ENCODE data around the gene RPN1. TPM values are rescaled to one million over a fixed set of nuclear protein-coding genes. Genes with fewer than 3 reads are reported as not detected.

Gene RPN1
- total and polyA plus RNA-seq, 4 donors: 132 to 407 (median 249) TPM

- TF ChIP-seq YY1 (IDR thresholded peaks at IDR 0.05): no peak
- no peak for TF ChIP-seq RXRA (IDR thresholded peaks at IDR 0.05)
- TF ChIP-seq ATF3 (IDR thresholded peaks at IDR 0.05): no peak
- TF ChIP-seq FOXA1 (IDR thresholded peaks at IDR 0.05): no peak
- no peak for TF ChIP-seq HNF4A (conservative IDR thresholded peaks at IDR 0.05)
- no peaks in the 10 kb centered on the region for H3K9me3 ChIP-seq (ENCODE audit: control insufficient read depth in 4 of 4, low read length in 3 of 4)
- no peak overlapping the region for H3K4me3 ChIP-seq (ENCODE audit: low read depth in 1 of 3, low read length in 3 of 3)
- no peak for DNase-seq (ENCODE audit: low spot score)
- H3K27me3 ChIP-seq (ENCODE audit: control insufficient read depth in 4 of 4, insufficient read depth in 4 of 4, low read length in 3 of 4): no peaks in the 10 kb centered on the region
- H3K27ac ChIP-seq (ENCODE audit: low read depth in 1 of 2, low read length in 2 of 2): no peak overlapping the region
- no peak overlapping the region for H3K9ac ChIP-seq (ENCODE audit: low read depth in 1 of 2, low read length in 2 of 2)
- WGBS: 92% methylated on average over 8 of the region's 8 CpGs
- peaks cover 0 to 3% (median 0%) of the 10 kb centered on the region in 4 donors for H3K4me1 ChIP-seq (ENCODE audit: control insufficient read depth in 4 of 4, insufficient read depth in 4 of 4, low read length in 3 of 4)
- H3K36me3 ChIP-seq (ENCODE audit: control insufficient read depth in 4 of 4, insufficient read depth in 3 of 4, low read depth in 1 of 4, low read length in 3 of 4): no peaks in the 10 kb centered on the region
These were observed 46.7 kb upstream of the RPN1 start for GRCh38 chr3:128697341-128697740.

- Histone ChIP-seq H3K9me3 (ENCODE audit: control insufficient read depth in 4 of 4, low read length in 3 of 4) (no peaks in the 10 kb centered on the region), H3K27me3 (ENCODE audit: control insufficient read depth in 4 of 4, insufficient read depth in 4 of 4, low read length in 3 of 4) (no peaks in the 10 kb centered on the region), H3K4me3 (ENCODE audit: low read depth in 1 of 3, low read length in 3 of 3) (no peak overlapping the region), H3K27ac (ENCODE audit: low read depth in 1 of 2, low read length in 2 of 2) (no peak overlapping the region), H3K36me3 (ENCODE audit: control insufficient read depth in 4 of 4, insufficient read depth in 3 of 4, low read depth in 1 of 4, low read length in 3 of 4) (no peaks in the 10 kb centered on the region), H3K4me1 (ENCODE audit: control insufficient read depth in 4 of 4, insufficient read depth in 4 of 4, low read length in 3 of 4) (peaks cover 0 to 3% (median 0%) of the 10 kb centered on the region in 4 donors), H3K9ac (ENCODE audit: low read depth in 1 of 2, low read length in 2 of 2) (no peak overlapping the region)
- TF ChIP-seq EGR1 (IDR thresholded peaks at IDR 0.05; ENCODE audit: low read depth in 2 of 2): no peak
- TF ChIP-seq, protein P1, sequence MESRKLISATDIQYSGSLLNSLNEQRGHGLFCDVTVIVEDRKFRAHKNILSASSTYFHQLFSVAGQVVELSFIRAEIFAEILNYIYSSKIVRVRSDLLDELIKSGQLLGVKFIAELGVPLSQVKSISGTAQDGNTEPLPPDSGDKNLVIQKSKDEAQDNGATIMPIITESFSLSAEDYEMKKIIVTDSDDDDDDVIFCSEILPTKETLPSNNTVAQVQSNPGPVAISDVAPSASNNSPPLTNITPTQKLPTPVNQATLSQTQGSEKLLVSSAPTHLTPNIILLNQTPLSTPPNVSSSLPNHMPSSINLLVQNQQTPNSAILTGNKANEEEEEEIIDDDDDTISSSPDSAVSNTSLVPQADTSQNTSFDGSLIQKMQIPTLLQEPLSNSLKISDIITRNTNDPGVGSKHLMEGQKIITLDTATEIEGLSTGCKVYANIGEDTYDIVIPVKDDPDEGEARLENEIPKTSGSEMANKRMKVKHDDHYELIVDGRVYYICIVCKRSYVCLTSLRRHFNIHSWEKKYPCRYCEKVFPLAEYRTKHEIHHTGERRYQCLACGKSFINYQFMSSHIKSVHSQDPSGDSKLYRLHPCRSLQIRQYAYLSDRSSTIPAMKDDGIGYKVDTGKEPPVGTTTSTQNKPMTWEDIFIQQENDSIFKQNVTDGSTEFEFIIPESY (IDR thresholded peaks at IDR 0.05): no peak
- WGBS: 34% methylated on average over 2 of the region's 2 CpGs
- DNase-seq (ENCODE audit: low spot score): no peak
These were observed 43.1 kb upstream of the RPN1 start for GRCh38 chr3:128693696-128694095.

DNA sequence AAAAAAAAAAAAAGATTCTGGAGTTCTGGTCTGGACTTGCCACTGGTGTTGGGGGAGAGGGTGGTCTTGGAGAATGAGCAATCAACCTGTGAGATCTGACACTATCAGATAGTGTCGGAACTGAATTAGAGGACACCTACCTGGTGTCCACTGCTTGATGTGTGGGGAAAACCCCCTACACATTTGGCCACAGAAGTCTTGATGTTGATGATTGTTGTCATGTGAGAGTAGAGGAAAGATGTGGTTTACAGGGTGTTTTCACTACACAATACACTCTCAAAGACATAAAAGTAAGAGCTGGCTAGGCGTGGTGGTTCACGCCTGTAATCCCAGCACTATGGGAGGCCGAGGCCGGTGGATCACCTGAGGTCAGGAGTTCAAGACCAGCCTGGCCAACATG lies 38.4 kb upstream of the RPN1 start:
- WGBS: 90% methylated on average over 5 of the region's 5 CpGs
- no peaks in the 10 kb centered on the region for H3K27me3 ChIP-seq (ENCODE audit: control insufficient read depth in 4 of 4, insufficient read depth in 4 of 4, low read length in 3 of 4)
- no peak overlapping the region for H3K4me3 ChIP-seq (ENCODE audit: low read depth in 1 of 3, low read length in 3 of 3)
- H3K9ac ChIP-seq (ENCODE audit: low read depth in 1 of 2, low read length in 2 of 2): no peak overlapping the region
- DNase-seq (ENCODE audit: low spot score): no peak
- no peaks in the 10 kb centered on the region for H3K9me3 ChIP-seq (ENCODE audit: control insufficient read depth in 4 of 4, low read length in 3 of 4)
- H3K4me1 ChIP-seq (ENCODE audit: control insufficient read depth in 4 of 4, insufficient read depth in 4 of 4, low read length in 3 of 4): no peaks in the 10 kb centered on the region
- no peak for TF ChIP-seq RXRA (IDR thresholded peaks at IDR 0.05)
- no peak for TF ChIP-seq HNF4G (IDR thresholded peaks at IDR 0.05)
- no peak for TF ChIP-seq FOXA1 (IDR thresholded peaks at IDR 0.05)
- no peak for TF ChIP-seq YY1 (IDR thresholded peaks at IDR 0.05)
- TF ChIP-seq, protein P1 (IDR thresholded peaks at IDR 0.05): no peak
- no peak for TF ChIP-seq MAX (IDR thresholded peaks at IDR 0.05)
- TF ChIP-seq RAD21 (IDR thresholded peaks at IDR 0.05): no peak
- no peak for TF ChIP-seq EGR1 (IDR thresholded peaks at IDR 0.05; ENCODE audit: low read depth in 2 of 2)
- no peak for TF ChIP-seq HNF4A (conservative IDR thresholded peaks at IDR 0.05)
- TF ChIP-seq, protein P2, sequence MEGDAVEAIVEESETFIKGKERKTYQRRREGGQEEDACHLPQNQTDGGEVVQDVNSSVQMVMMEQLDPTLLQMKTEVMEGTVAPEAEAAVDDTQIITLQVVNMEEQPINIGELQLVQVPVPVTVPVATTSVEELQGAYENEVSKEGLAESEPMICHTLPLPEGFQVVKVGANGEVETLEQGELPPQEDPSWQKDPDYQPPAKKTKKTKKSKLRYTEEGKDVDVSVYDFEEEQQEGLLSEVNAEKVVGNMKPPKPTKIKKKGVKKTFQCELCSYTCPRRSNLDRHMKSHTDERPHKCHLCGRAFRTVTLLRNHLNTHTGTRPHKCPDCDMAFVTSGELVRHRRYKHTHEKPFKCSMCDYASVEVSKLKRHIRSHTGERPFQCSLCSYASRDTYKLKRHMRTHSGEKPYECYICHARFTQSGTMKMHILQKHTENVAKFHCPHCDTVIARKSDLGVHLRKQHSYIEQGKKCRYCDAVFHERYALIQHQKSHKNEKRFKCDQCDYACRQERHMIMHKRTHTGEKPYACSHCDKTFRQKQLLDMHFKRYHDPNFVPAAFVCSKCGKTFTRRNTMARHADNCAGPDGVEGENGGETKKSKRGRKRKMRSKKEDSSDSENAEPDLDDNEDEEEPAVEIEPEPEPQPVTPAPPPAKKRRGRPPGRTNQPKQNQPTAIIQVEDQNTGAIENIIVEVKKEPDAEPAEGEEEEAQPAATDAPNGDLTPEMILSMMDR (IDR thresholded peaks at IDR 0.05; ENCODE audit: low read depth, low read length, missing input control): no peak
- no peak for TF ChIP-seq NR2F2 (IDR thresholded peaks at IDR 0.05)
- TF ChIP-seq ATF3 (IDR thresholded peaks at IDR 0.05): no peak
- TF ChIP-seq JUND (IDR thresholded peaks at IDR 0.05): no peak
- TF ChIP-seq FOXA2 (IDR thresholded peaks at IDR 0.05): no peak
- TF ChIP-seq SP1 (IDR thresholded peaks at IDR 0.05): no peak
- TF ChIP-seq TAF1 (conservative IDR thresholded peaks at IDR 0.05): no peak
- TF ChIP-seq GABPA (IDR thresholded peaks at IDR 0.05 in 1 of 2, conservative IDR thresholded peaks at IDR 0.05 in 1 of 2): no peak
- TF ChIP-seq REST (IDR thresholded peaks at IDR 0.05): no peak
- H3K27ac ChIP-seq (ENCODE audit: low read depth in 1 of 2, low read length in 2 of 2): no peak overlapping the region
- H3K36me3 ChIP-seq (ENCODE audit: control insufficient read depth in 4 of 4, insufficient read depth in 3 of 4, low read depth in 1 of 4, low read length in 3 of 4): no peaks in the 10 kb centered on the region
